ENCODE data around the gene MIOX.

DNA sequence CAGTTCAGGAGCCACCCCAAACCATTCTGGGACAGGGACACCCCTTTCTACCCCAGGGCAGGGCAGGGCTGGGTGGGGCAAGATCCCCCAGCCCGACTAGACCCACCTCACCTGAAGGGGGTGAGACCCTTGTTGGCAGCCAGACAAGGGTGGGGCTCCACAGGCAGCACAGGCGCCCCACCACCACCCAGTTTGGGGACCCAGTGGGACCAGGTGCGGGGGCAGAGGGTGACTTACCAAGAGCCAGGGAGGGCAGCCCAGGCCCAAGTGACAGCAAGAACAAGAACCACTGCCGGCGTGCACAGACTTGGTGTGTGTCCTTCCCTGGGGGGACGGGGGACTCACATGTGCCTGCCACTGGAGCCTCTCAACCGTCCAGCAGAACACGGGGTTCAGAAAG, 3.1 kb upstream of the MIOX start:
- TF ChIP-seq, protein P1, sequence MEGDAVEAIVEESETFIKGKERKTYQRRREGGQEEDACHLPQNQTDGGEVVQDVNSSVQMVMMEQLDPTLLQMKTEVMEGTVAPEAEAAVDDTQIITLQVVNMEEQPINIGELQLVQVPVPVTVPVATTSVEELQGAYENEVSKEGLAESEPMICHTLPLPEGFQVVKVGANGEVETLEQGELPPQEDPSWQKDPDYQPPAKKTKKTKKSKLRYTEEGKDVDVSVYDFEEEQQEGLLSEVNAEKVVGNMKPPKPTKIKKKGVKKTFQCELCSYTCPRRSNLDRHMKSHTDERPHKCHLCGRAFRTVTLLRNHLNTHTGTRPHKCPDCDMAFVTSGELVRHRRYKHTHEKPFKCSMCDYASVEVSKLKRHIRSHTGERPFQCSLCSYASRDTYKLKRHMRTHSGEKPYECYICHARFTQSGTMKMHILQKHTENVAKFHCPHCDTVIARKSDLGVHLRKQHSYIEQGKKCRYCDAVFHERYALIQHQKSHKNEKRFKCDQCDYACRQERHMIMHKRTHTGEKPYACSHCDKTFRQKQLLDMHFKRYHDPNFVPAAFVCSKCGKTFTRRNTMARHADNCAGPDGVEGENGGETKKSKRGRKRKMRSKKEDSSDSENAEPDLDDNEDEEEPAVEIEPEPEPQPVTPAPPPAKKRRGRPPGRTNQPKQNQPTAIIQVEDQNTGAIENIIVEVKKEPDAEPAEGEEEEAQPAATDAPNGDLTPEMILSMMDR (IDR thresholded peaks at IDR 0.05 in 8 of 11, conservative IDR thresholded peaks at IDR 0.05 in 3 of 11): no peak
- no peak for TF ChIP-seq POLR2A (IDR thresholded peaks at IDR 0.05)
